ENCODE data around the gene BPIFB3. TPM values are rescaled to one million over a fixed set of nuclear protein-coding genes. Genes with fewer than 3 reads are reported as not detected.

The BPIFB3 gene
- total RNA-seq, 1 experiment from 2014 or later: not detected

DNA sequence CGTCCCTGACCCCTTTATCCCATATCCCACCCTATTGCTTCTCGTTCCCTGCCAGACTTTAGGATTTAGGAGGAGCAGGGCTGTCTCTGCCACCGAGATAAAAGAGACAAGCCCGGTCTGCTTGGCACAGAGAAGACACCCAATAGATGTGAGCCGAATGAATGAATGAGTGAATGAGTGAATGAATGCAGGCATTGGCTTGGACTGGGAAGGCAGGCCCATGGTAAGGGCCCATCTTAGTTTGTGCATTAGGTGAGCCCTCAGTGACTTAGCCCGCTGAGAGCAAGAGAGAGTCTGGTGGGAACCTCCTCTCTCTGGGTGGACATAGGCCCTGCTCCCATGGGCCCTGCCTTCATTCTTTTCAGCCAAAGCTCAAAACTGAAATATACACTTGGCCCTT lies 23.1 kb upstream of the BPIFB3 start:
- Mint-ChIP-seq H3K4me1 (no peaks in the 10 kb centered on the region), H3K27me3 (ENCODE audit: low read depth) (peaks cover 4% of the 10 kb centered on the region), H3K36me3 (no peaks in the 10 kb centered on the region), H3K9me3 (peaks cover 6% of the 10 kb centered on the region; the same call in 1 of the 2 replicates), H3K27ac (no peak overlapping the region), H3K4me3 (no peak overlapping the region)
- CTCF ChIA-PET: interaction anchor here (0.6 kb wide), 1 partner anchor 142 kb away, joined by 3 read pairs; no protein-coding TSS in a partner anchor
- TF ChIP-seq HMGXB4 (CRISPR knock-in tag; IDR thresholded peaks at IDR 0.05) (no peak), ZNF219 (CRISPR knock-in tag; IDR thresholded peaks at IDR 0.05; ENCODE audit: borderline replicate concordance) (no peak), STAT6 (CRISPR knock-in tag; conservative IDR thresholded peaks at IDR 0.05; ENCODE audit: low read depth) (no peak), ETV6 (CRISPR knock-in tag; IDR thresholded peaks at IDR 0.05) (no peak), RELA (CRISPR knock-in tag; IDR thresholded peaks at IDR 0.05; ENCODE audit: borderline replicate concordance) (no peak), ZNF138 (CRISPR knock-in tag; conservative IDR thresholded peaks at IDR 0.05) (no peak), OVOL2 (CRISPR knock-in tag; IDR thresholded peaks at IDR 0.05; ENCODE audit: borderline replicate concordance) (no peak), NFE2L1 (CRISPR knock-in tag; IDR thresholded peaks at IDR 0.05) (no peak), ZNF263 (CRISPR knock-in tag; IDR thresholded peaks at IDR 0.05; ENCODE audit: low read depth) (no peak), JAZF1 (CRISPR knock-in tag; IDR thresholded peaks at IDR 0.05) (no peak), GABPB1 (CRISPR knock-in tag; IDR thresholded peaks at IDR 0.05) (no peak), SMAD4 (CRISPR knock-in tag; IDR thresholded peaks at IDR 0.05) (no peak), ZNF532 (CRISPR knock-in tag; IDR thresholded peaks at IDR 0.05; ENCODE audit: borderline replicate concordance) (no peak), SMAD3 (CRISPR knock-in tag; IDR thresholded peaks at IDR 0.05; ENCODE audit: borderline replicate concordance) (no peak)
- TF ChIP-seq, protein P1, sequence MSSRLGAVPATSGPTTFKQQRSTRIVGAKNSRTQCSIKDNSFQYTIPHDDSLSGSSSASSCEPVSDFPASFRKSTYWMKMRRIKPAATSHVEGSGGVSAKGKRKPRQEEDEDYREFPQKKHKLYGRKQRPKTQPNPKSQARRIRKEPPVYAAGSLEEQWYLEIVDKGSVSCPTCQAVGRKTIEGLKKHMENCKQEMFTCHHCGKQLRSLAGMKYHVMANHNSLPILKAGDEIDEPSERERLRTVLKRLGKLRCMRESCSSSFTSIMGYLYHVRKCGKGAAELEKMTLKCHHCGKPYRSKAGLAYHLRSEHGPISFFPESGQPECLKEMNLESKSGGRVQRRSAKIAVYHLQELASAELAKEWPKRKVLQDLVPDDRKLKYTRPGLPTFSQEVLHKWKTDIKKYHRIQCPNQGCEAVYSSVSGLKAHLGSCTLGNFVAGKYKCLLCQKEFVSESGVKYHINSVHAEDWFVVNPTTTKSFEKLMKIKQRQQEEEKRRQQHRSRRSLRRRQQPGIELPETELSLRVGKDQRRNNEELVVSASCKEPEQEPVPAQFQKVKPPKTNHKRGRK (CRISPR knock-in tag; IDR thresholded peaks at IDR 0.05; ENCODE audit: borderline replicate concordance): no peak
- TF ChIP-seq, protein P2, sequence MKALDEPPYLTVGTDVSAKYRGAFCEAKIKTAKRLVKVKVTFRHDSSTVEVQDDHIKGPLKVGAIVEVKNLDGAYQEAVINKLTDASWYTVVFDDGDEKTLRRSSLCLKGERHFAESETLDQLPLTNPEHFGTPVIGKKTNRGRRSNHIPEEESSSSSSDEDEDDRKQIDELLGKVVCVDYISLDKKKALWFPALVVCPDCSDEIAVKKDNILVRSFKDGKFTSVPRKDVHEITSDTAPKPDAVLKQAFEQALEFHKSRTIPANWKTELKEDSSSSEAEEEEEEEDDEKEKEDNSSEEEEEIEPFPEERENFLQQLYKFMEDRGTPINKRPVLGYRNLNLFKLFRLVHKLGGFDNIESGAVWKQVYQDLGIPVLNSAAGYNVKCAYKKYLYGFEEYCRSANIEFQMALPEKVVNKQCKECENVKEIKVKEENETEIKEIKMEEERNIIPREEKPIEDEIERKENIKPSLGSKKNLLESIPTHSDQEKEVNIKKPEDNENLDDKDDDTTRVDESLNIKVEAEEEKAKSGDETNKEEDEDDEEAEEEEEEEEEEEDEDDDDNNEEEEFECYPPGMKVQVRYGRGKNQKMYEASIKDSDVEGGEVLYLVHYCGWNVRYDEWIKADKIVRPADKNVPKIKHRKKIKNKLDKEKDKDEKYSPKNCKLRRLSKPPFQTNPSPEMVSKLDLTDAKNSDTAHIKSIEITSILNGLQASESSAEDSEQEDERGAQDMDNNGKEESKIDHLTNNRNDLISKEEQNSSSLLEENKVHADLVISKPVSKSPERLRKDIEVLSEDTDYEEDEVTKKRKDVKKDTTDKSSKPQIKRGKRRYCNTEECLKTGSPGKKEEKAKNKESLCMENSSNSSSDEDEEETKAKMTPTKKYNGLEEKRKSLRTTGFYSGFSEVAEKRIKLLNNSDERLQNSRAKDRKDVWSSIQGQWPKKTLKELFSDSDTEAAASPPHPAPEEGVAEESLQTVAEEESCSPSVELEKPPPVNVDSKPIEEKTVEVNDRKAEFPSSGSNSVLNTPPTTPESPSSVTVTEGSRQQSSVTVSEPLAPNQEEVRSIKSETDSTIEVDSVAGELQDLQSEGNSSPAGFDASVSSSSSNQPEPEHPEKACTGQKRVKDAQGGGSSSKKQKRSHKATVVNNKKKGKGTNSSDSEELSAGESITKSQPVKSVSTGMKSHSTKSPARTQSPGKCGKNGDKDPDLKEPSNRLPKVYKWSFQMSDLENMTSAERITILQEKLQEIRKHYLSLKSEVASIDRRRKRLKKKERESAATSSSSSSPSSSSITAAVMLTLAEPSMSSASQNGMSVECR (CRISPR knock-in tag; IDR thresholded peaks at IDR 0.05; ENCODE audit: borderline replicate concordance): no peak
- TF ChIP-seq, protein P3, sequence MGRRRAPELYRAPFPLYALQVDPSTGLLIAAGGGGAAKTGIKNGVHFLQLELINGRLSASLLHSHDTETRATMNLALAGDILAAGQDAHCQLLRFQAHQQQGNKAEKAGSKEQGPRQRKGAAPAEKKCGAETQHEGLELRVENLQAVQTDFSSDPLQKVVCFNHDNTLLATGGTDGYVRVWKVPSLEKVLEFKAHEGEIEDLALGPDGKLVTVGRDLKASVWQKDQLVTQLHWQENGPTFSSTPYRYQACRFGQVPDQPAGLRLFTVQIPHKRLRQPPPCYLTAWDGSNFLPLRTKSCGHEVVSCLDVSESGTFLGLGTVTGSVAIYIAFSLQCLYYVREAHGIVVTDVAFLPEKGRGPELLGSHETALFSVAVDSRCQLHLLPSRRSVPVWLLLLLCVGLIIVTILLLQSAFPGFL (CRISPR knock-in tag; IDR thresholded peaks at IDR 0.05; ENCODE audit: borderline replicate concordance): no peak
- TF ChIP-seq, protein P4, sequence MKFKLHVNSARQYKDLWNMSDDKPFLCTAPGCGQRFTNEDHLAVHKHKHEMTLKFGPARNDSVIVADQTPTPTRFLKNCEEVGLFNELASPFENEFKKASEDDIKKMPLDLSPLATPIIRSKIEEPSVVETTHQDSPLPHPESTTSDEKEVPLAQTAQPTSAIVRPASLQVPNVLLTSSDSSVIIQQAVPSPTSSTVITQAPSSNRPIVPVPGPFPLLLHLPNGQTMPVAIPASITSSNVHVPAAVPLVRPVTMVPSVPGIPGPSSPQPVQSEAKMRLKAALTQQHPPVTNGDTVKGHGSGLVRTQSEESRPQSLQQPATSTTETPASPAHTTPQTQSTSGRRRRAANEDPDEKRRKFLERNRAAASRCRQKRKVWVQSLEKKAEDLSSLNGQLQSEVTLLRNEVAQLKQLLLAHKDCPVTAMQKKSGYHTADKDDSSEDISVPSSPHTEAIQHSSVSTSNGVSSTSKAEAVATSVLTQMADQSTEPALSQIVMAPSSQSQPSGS (CRISPR knock-in tag; IDR thresholded peaks at IDR 0.05; ENCODE audit: borderline replicate concordance, low read depth): no peak
- POLR2A ChIA-PET: no interaction called here
- no peak for ATAC-seq
- no peak for DNase-seq (ENCODE audit: low spot score)

Measured in WTC11 (cell line).